GM23338 (cell line): ENCODE results near the gene EPHA7. TPM values are rescaled to one million over a fixed set of nuclear protein-coding genes. Genes with fewer than 3 reads are reported as not detected.

Source experiments
- ATAC-seq: fragments of 200-7000 bp; cut with Tn5 transposase; 3 replicates; pipeline ENCODE4 v1.9.1; 2020
- DNase-seq: peaks from one replicate; pipeline ENCODE4 v3.0.0-alpha.2; 2015; ENCODE audit warnings: low spot score
- H2AFZ ChIP-seq: fragments of 200-600 bp; sonication (generic); 2 replicates; pipeline ENCODE4 v1.8.0; 2016; ENCODE audit warnings: antibody characterized with exemption, mild to moderate bottlenecking, moderate library complexity
- H3F3A ChIP-seq: fragments of 200-600 bp; sonication (generic); replicated peaks from 2 replicates; pipeline ENCODE4 v1.8.0; 2017; ENCODE audit warnings: antibody characterized with exemption, mixed run types, low read depth
- H3K27ac ChIP-seq: fragments of 200-600 bp; sonication (generic); 2 replicates; pipeline ENCODE4 v1.6.1; 2016; ENCODE audit warnings: low read depth
- H3K27me3 ChIP-seq: fragments of 200-600 bp; sonication (generic); 2 replicates; pipeline ENCODE4 v1.8.0; 2016; ENCODE audit warnings: mild to moderate bottlenecking, mixed run types, moderate library complexity; ENCODE audit not compliant: insufficient read depth
- H3K36me3 ChIP-seq: fragments of 200-600 bp; sonication (generic); 2 replicates; pipeline ENCODE4 v1.8.0; 2016; ENCODE audit warnings: mild to moderate bottlenecking; ENCODE audit not compliant: insufficient read depth
- H3K4me1 ChIP-seq: fragments of 200-600 bp; sonication (generic); 2 replicates; pipeline ENCODE4 v1.8.0; 2016; ENCODE audit warnings: mild to moderate bottlenecking, moderate library complexity; ENCODE audit not compliant: insufficient read depth
- H3K4me2 ChIP-seq: fragments of 200-600 bp; sonication (generic); 2 replicates; pipeline ENCODE4 v1.7.1; 2017; ENCODE audit warnings: mixed run types
- H3K4me3 ChIP-seq: fragments of 200-600 bp; sonication (generic); 2 replicates; pipeline ENCODE4 v1.6.1; 2016; ENCODE audit warnings: mixed run types
- H3K79me2 ChIP-seq: fragments of 200-600 bp; sonication (generic); replicated peaks from 2 replicates; pipeline ENCODE4 v1.8.0; 2017; ENCODE audit warnings: mild to moderate bottlenecking; ENCODE audit not compliant: insufficient read depth
- H3K9me2 ChIP-seq: fragments of 200-600 bp; sonication (generic); 2 replicates; pipeline ENCODE4 v1.8.0; 2017; ENCODE audit not compliant: insufficient read depth
- H4K20me1 ChIP-seq: fragments of 200-600 bp; sonication (generic); replicated peaks from 2 replicates; pipeline ENCODE4 v1.8.0; 2017; ENCODE audit warnings: mild to moderate bottlenecking; ENCODE audit not compliant: insufficient read depth
- H3K27ac Mint-ChIP-seq: 2 replicates; pipeline ENCODE4 v1.8.0; 2020; ENCODE audit warnings: inconsistent platforms, mild to moderate bottlenecking, moderate library complexity, mixed read lengths
- H3K27me3 Mint-ChIP-seq: 3 replicates; pipeline ENCODE4 v1.8.0; 2022; ENCODE audit warnings: low read depth, mild to moderate bottlenecking, moderate library complexity, mixed read lengths, inconsistent platforms; ENCODE audit not compliant: insufficient read depth, poor library complexity
- H3K36me3 Mint-ChIP-seq: 3 replicates; pipeline ENCODE4 v1.8.0; 2021; ENCODE audit warnings: low read depth, mild to moderate bottlenecking, inconsistent platforms, moderate library complexity, mixed read lengths
- H3K4me1 Mint-ChIP-seq: 3 replicates; pipeline ENCODE4 v1.8.0; 2020; ENCODE audit warnings: mild to moderate bottlenecking, inconsistent platforms, mixed read lengths
- H3K4me3 Mint-ChIP-seq: 3 replicates; pipeline ENCODE4 v1.8.0; 2021; ENCODE audit warnings: moderate library complexity, mild to moderate bottlenecking, inconsistent platforms, mixed read lengths
- H3K9me3 Mint-ChIP-seq: 3 replicates; pipeline ENCODE4 v1.8.0; 2020; ENCODE audit warnings: moderate library complexity, mild to moderate bottlenecking, inconsistent platforms, mixed read lengths
- CREB1 ChIP-seq: fragments of 250-450 bp; sonication (Bioruptor Pico); IDR thresholded peaks from 2 replicates; pipeline ENCODE4 v1.5.0; 2020; ENCODE audit warnings: low read depth, mild to moderate bottlenecking, moderate library complexity
- ETS1 ChIP-seq: IDR thresholded peaks from 2 replicates; pipeline ENCODE4 v1.6.1; 2016; ENCODE audit warnings: antibody characterized with exemption
- EZH2 ChIP-seq: fragments of 200-600 bp; sonication (generic); IDR thresholded peaks from one replicate; pipeline ENCODE4 v1.8.0; 2017; ENCODE audit warnings: antibody characterized with exemption, mild to moderate bottlenecking, low read depth; ENCODE audit not compliant: unreplicated experiment
- EZH2phosphoT487 ChIP-seq: fragments of 200-600 bp; sonication (generic); IDR thresholded peaks from one replicate; pipeline ENCODE4 v1.8.1; 2018; ENCODE audit warnings: antibody characterized with exemption; ENCODE audit not compliant: unreplicated experiment
- JUNB ChIP-seq: IDR thresholded peaks from one replicate; pipeline ENCODE4 v1.6.1; 2016; ENCODE audit warnings: antibody characterized with exemption; ENCODE audit not compliant: unreplicated experiment
- NANOG ChIP-seq: IDR thresholded peaks from 2 replicates; pipeline ENCODE4 v1.6.1; 2016; ENCODE audit warnings: antibody characterized with exemption, borderline replicate concordance
- POLR2AphosphoS5 ChIP-seq: IDR thresholded peaks from 2 replicates; pipeline ENCODE4 v1.6.1; 2016; ENCODE audit warnings: antibody characterized with exemption, low read depth
- REST ChIP-seq: IDR thresholded peaks from one replicate; pipeline ENCODE4 v1.6.1; 2018; ENCODE audit warnings: antibody characterized with exemption; ENCODE audit not compliant: unreplicated experiment
- STAT1 ChIP-seq: IDR thresholded peaks from one replicate; pipeline ENCODE4 v1.6.1; 2016; ENCODE audit warnings: antibody characterized with exemption; ENCODE audit not compliant: unreplicated experiment
- ZNF114 ChIP-seq: fragments of 250-450 bp; sonication (Bioruptor Pico); IDR thresholded peaks from 2 replicates; pipeline ENCODE4 v1.5.0; 2020; ENCODE audit warnings: mild to moderate bottlenecking, moderate library complexity
- ZNF331 ChIP-seq: fragments of 250-450 bp; sonication (Bioruptor Pico); IDR thresholded peaks from 2 replicates; pipeline ENCODE4 v1.5.0; 2020; ENCODE audit warnings: low read depth, mild to moderate bottlenecking, moderate library complexity
- ZNF462 ChIP-seq: fragments of 250-450 bp; sonication (Bioruptor Pico); IDR thresholded peaks from 2 replicates; pipeline ENCODE4 v1.5.0; 2020; ENCODE audit warnings: mild to moderate bottlenecking, moderate library complexity
- polyA plus RNA-seq: library from polyadenylated mRNA; unstranded; fragments of >200 nt; fragmentation: Nextera tagmentation; extraction: Ambion mirVana; gene quantifications from 2 replicates; pipeline ENCODE4 v1.2.1, GENCODE V29; 2016
- total RNA-seq: library from RNA; depleted of rRNA; stranded (reverse); fragments of >200 nt; shearing (Covaris generic); gene quantifications from 2 replicates; pipeline ENCODE4 v1.2.3, GENCODE V29; 2014
- TF ChIP-seq, protein P1 (sequence below), 2 experiments: fragments of 200-600 bp in 1 of 2; sonication (generic) in 1 of 2; conservative IDR thresholded peaks; 2 replicates each; pipeline versions ENCODE4 v1.5.1 to v1.6.1; 2016 to 2017; ENCODE audit warnings: antibody characterized with exemption in 2 of 2, low read depth in 2 of 2, mild to moderate bottlenecking in 2 of 2, moderate library complexity in 1 of 2

EPHA7 gene
- total and polyA plus RNA-seq, 2 experiments from 2014 or later: 3.3 to 7.3 TPM

- peaks cover 3% of the 10 kb centered on the region for H4K20me1 ChIP-seq
- no peaks in the 10 kb centered on the region for H3K9me3 Mint-ChIP-seq
These were observed 2.6 kb downstream of the EPHA7 start for GRCh38 chr6:93416571-93417420.

More at GRCh38 chr6:93416571-93417420, 2.6 kb downstream of the EPHA7 start:
- ATAC-seq: peak; percentile 35
- Histone ChIP-seq H2AFZ (peak overlapping the region; percentile 73), H3K4me2 (peak overlapping the region; percentile 93), H3F3A (no peaks in the 10 kb centered on the region), H3K27me3 (peaks cover 51% of the 10 kb centered on the region), H3K79me2 (no peaks in the 10 kb centered on the region), H3K27ac (no peak overlapping the region), H3K4me1 (peaks cover 19% of the 10 kb centered on the region), H3K4me3 (peak overlapping the region; percentile 62), H3K9me2 (no peaks in the 10 kb centered on the region), H3K36me3 (no peaks in the 10 kb centered on the region)
- Mint-ChIP-seq H3K27me3 (peaks cover 31% of the 10 kb centered on the region), H3K4me1 (peaks cover 16% of the 10 kb centered on the region), H3K36me3 (no peaks in the 10 kb centered on the region; the same call in 2 of the 3 replicates), H3K27ac (no peak overlapping the region), H3K4me3 (peak overlapping the region; percentile 93)
- peak; percentile 79 for DNase-seq
- no peak for TF ChIP-seq NANOG
- TF ChIP-seq EZH2phosphoT487: no peak
- TF ChIP-seq ZNF331 (CRISPR knock-in tag): no peak
- TF ChIP-seq ZNF462 (CRISPR knock-in tag): no peak
- no peak for TF ChIP-seq CREB1 (CRISPR knock-in tag)
- no peak for TF ChIP-seq ZNF114
- no peak for TF ChIP-seq ETS1
- no peak for TF ChIP-seq JUNB
- TF ChIP-seq EZH2: no peak
- TF ChIP-seq REST: no peak
- TF ChIP-seq, protein P1, sequence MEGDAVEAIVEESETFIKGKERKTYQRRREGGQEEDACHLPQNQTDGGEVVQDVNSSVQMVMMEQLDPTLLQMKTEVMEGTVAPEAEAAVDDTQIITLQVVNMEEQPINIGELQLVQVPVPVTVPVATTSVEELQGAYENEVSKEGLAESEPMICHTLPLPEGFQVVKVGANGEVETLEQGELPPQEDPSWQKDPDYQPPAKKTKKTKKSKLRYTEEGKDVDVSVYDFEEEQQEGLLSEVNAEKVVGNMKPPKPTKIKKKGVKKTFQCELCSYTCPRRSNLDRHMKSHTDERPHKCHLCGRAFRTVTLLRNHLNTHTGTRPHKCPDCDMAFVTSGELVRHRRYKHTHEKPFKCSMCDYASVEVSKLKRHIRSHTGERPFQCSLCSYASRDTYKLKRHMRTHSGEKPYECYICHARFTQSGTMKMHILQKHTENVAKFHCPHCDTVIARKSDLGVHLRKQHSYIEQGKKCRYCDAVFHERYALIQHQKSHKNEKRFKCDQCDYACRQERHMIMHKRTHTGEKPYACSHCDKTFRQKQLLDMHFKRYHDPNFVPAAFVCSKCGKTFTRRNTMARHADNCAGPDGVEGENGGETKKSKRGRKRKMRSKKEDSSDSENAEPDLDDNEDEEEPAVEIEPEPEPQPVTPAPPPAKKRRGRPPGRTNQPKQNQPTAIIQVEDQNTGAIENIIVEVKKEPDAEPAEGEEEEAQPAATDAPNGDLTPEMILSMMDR (conservative IDR thresholded peaks at IDR 0.05; ENCODE audit: low read depth in 2 of 2): no peak
- no peak for TF ChIP-seq STAT1
- no peak for TF ChIP-seq POLR2AphosphoS5
